Measurements from ENCODE around the gene SRCAP.

The SRCAP gene

GRCh38 chr16:30777591-30778297, 78.8 kb downstream of the SRCAP start:
- Histone ChIP-seq H3K9me3 (ENCODE audit: low read length) (no peaks in the 10 kb centered on the region), H3K36me3 (ENCODE audit: insufficient read depth, low read length) (peaks cover 31% of the 10 kb centered on the region), H3K27ac (ENCODE audit: low read depth, low read length) (no peak overlapping the region), H3K4me3 (ENCODE audit: low read depth in 1 of 2, low read length in 2 of 2) (no peak overlapping the region), H3K27me3 (ENCODE audit: control insufficient read depth in 1 of 2, insufficient read depth in 2 of 2, low read length in 2 of 2) (no peaks in the 10 kb centered on the region), H3K4me1 (ENCODE audit: insufficient read depth, low read length) (peaks cover 25% of the 10 kb centered on the region), H3K9ac (ENCODE audit: low read length) (no peak overlapping the region)

DNA sequence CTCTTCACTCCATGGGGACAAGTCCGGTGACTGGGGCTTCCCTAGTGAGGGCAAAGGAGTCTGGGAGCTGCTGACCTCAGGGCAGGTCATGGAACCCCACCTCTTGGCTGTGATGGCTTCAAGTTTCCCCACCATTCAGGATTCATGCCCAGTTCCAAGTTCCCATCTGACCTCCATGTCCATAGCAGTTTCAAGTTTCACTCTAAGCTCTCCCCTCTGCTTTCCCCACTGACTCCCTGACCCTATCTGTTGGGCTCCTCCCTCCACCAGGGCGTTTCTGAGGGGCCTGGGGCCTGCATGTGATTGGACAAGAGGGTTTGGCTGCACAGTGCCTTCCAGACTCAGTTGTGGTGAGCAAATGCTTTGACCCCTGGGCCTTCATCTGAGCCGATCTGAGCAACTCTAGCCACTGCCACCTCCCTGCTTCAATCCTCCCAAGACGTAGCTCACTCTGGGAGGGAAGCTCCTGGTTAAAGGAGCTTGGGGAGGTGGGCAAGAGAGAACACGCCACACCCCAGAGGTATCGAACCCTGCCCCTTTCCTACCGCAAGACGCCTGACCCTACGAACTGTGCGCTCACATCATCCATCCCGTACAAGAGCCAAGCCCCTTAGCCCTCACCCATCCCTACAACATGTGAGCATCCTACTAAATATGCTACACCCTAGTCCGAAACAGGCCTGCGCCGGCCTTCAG, 79.7 kb downstream of the SRCAP start:
- Histone ChIP-seq H3K9ac (ENCODE audit: low read length) (no peak overlapping the region), H3K27me3 (ENCODE audit: control insufficient read depth in 1 of 2, insufficient read depth in 2 of 2, low read length in 2 of 2) (no peaks in the 10 kb centered on the region), H3K4me3 (ENCODE audit: low read depth in 1 of 2, low read length in 2 of 2) (no peak overlapping the region), H3K27ac (ENCODE audit: low read depth, low read length) (no peak overlapping the region), H3K36me3 (ENCODE audit: insufficient read depth, low read length) (peaks cover 30% of the 10 kb centered on the region), H3K4me1 (ENCODE audit: insufficient read depth, low read length) (peaks cover 25% of the 10 kb centered on the region), H3K9me3 (ENCODE audit: low read length) (no peaks in the 10 kb centered on the region)

DNA sequence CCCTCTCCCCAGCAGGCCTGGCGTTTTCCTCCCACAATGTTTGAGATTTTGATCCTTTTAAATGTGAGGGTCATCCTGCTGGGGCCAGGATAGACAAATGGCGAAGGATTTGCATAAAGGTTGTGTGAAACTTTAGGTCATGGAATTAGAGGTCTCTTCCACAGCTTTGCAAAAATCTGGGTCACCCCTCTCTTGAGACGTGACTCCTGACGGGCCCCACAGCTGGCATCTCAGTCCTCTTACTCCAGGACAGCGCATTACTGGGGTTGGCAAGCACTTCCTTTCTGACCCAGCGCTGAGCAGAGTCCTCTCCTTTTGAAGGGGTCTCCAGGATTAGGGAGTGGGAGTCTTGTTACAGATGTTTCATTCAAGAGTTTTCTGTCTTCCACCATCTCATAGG, 80.6 kb downstream of the SRCAP start:
- Histone ChIP-seq H3K4me3 (ENCODE audit: low read depth in 1 of 2, low read length in 2 of 2) (no peak overlapping the region), H3K9me3 (ENCODE audit: low read length) (no peaks in the 10 kb centered on the region), H3K27ac (ENCODE audit: low read depth, low read length) (no peak overlapping the region), H3K27me3 (ENCODE audit: control insufficient read depth in 1 of 2, insufficient read depth in 2 of 2, low read length in 2 of 2) (no peaks in the 10 kb centered on the region), H3K9ac (ENCODE audit: low read length) (no peak overlapping the region), H3K4me1 (ENCODE audit: insufficient read depth, low read length) (peaks cover 21% of the 10 kb centered on the region), H3K36me3 (ENCODE audit: insufficient read depth, low read length) (peaks cover 22% of the 10 kb centered on the region)

DNA sequence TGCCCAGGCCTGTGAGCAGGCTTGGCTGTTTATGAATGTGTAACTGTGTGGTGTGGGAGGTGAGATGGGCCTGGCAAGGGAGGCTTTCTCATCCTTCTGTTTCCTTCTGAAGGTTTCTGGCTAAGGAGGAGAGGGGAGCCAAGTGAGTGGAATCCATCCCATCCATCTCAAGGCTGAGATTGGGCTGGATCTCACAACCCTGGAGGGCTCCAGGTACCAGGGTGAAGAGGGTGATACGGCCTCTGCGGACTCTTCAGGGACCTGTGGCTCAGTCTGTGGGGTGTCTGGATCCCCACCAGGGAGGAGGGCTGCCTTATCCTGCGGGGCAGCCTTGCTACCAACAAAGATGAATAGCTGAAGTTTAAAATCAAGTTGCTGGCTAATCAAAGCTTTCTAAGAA, 81.0 kb downstream of the SRCAP start:
- Histone ChIP-seq H3K4me1 (ENCODE audit: insufficient read depth, low read length) (peaks cover 16% of the 10 kb centered on the region), H3K9ac (ENCODE audit: low read length) (no peak overlapping the region), H3K36me3 (ENCODE audit: insufficient read depth, low read length) (peaks cover 22% of the 10 kb centered on the region), H3K4me3 (ENCODE audit: low read depth in 1 of 2, low read length in 2 of 2) (no peak overlapping the region), H3K27me3 (ENCODE audit: control insufficient read depth in 1 of 2, insufficient read depth in 2 of 2, low read length in 2 of 2) (no peaks in the 10 kb centered on the region), H3K27ac (ENCODE audit: low read depth, low read length) (no peak overlapping the region), H3K9me3 (ENCODE audit: low read length) (no peaks in the 10 kb centered on the region)

DNA sequence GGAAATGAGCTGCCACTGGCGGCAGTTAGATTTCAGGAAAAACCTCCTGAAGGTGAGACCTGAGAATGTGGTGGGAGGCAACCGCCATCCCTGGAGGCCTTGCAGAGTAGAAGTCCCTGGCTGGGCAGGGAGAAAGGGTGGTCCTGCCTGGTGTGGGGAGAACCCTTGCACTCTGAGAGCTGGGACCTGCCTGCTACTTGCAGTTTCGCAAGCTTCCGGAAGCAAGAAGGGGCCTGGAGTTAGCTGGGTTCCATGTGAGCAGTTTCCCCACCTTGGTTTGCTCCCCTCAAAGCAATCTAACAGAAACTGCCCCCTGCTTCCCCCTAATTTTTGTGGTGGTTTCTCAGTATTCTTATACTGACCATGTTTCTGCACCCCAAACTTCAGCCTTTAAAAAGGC, 81.6 kb downstream of the SRCAP start:
- Histone ChIP-seq H3K9me3 (ENCODE audit: low read length) (no peaks in the 10 kb centered on the region), H3K4me1 (ENCODE audit: insufficient read depth, low read length) (peaks cover 20% of the 10 kb centered on the region), H3K9ac (ENCODE audit: low read length) (no peak overlapping the region), H3K27me3 (ENCODE audit: control insufficient read depth in 1 of 2, insufficient read depth in 2 of 2, low read length in 2 of 2) (no peaks in the 10 kb centered on the region), H3K4me3 (ENCODE audit: low read depth in 1 of 2, low read length in 2 of 2) (no peak overlapping the region), H3K27ac (ENCODE audit: low read depth, low read length) (no peak overlapping the region), H3K36me3 (ENCODE audit: insufficient read depth, low read length) (peaks cover 22% of the 10 kb centered on the region)

- no peaks in the 10 kb centered on the region for H3K9me3 ChIP-seq (ENCODE audit: low read length)
- H3K27ac ChIP-seq (ENCODE audit: low read depth, low read length), result no peak overlapping the region
- H3K36me3 ChIP-seq (ENCODE audit: insufficient read depth, low read length), result peaks cover 22% of the 10 kb centered on the region
- H3K27me3 ChIP-seq (ENCODE audit: control insufficient read depth in 1 of 2, insufficient read depth in 2 of 2, low read length in 2 of 2), result no peaks in the 10 kb centered on the region
- H3K4me1 ChIP-seq (ENCODE audit: insufficient read depth, low read length), result peaks cover 14% of the 10 kb centered on the region
- no peak overlapping the region for H3K9ac ChIP-seq (ENCODE audit: low read length)
- no peak overlapping the region for H3K4me3 ChIP-seq (ENCODE audit: low read depth in 1 of 2, low read length in 2 of 2)
These were observed 83.7 kb downstream of the SRCAP start for GRCh38 chr16:30782486-30783279.

- no peaks in the 10 kb centered on the region for H3K27me3 ChIP-seq (ENCODE audit: control insufficient read depth in 1 of 2, insufficient read depth in 2 of 2, low read length in 2 of 2)
- H3K4me1 ChIP-seq (ENCODE audit: insufficient read depth, low read length), result peaks cover 18% of the 10 kb centered on the region
- H3K4me3 ChIP-seq (ENCODE audit: low read depth in 1 of 2, low read length in 2 of 2), result no peak overlapping the region
- peaks cover 22% of the 10 kb centered on the region for H3K36me3 ChIP-seq (ENCODE audit: insufficient read depth, low read length)
- no peaks in the 10 kb centered on the region for H3K9me3 ChIP-seq (ENCODE audit: low read length)
- H3K9ac ChIP-seq (ENCODE audit: low read length), result no peak overlapping the region
- no peak overlapping the region for H3K27ac ChIP-seq (ENCODE audit: low read depth, low read length)
These were observed 84.5 kb downstream of the SRCAP start for GRCh38 chr16:30783280-30784109.

GRCh38 chr16:30784215-30784614, 85.2 kb downstream of the SRCAP start:
- H3K27me3 ChIP-seq (ENCODE audit: control insufficient read depth in 1 of 2, insufficient read depth in 2 of 2, low read length in 2 of 2), result no peaks in the 10 kb centered on the region
- no peaks in the 10 kb centered on the region for H3K9me3 ChIP-seq (ENCODE audit: low read length)
- H3K4me1 ChIP-seq (ENCODE audit: insufficient read depth, low read length), result peaks cover 18% of the 10 kb centered on the region
- H3K9ac ChIP-seq (ENCODE audit: low read length), result no peak overlapping the region
- no peak overlapping the region for H3K4me3 ChIP-seq (ENCODE audit: low read depth in 1 of 2, low read length in 2 of 2)
- H3K27ac ChIP-seq (ENCODE audit: low read depth, low read length), result no peak overlapping the region
- peaks cover 22% of the 10 kb centered on the region for H3K36me3 ChIP-seq (ENCODE audit: insufficient read depth, low read length)

- Histone ChIP-seq H3K9ac (ENCODE audit: low read length) (peak overlapping the region; percentile 70), H3K4me3 (ENCODE audit: low read depth in 1 of 2, low read length in 2 of 2) (peak overlapping the region; percentile 58 to 85), H3K27ac (ENCODE audit: low read depth, low read length) (no peak overlapping the region), H3K9me3 (ENCODE audit: low read length) (no peaks in the 10 kb centered on the region), H3K36me3 (ENCODE audit: insufficient read depth, low read length) (peaks cover 22% of the 10 kb centered on the region), H3K27me3 (ENCODE audit: control insufficient read depth in 1 of 2, insufficient read depth in 2 of 2, low read length in 2 of 2) (no peaks in the 10 kb centered on the region), H3K4me1 (ENCODE audit: insufficient read depth, low read length) (peaks cover 18% of the 10 kb centered on the region)
These were observed 86.4 kb downstream of the SRCAP start for GRCh38 chr16:30785126-30786106.

Measured in muscle layer of colon (tissue), 2 donors.